DND-41 (cell line): Measurements from ENCODE around the gene SFXN5.
"Not testable (repeated sequence)": the region's sequence is repeated elsewhere in the genome, so short reads cannot be mapped to it uniquely, and the experiment has no call there.

Source experiments
- ATAC-seq: fragments of 200-7000 bp; cut with Tn5 transposase; 3 replicates; pipeline ENCODE4 v1.9.1; 2021; ENCODE audit warnings: low read depth; ENCODE audit not compliant: insufficient read depth
- DNase-seq: peaks from one replicate; pipeline ENCODE4 v3.0.0-alpha.2; 2020
- H2AFZ ChIP-seq: 2 replicates; pipeline ENCODE4 v1.6.0; 2012; ENCODE audit warnings: low read depth, low read length
- H3K27ac ChIP-seq: 2 replicates; pipeline ENCODE4 v1.5.1; 2012; ENCODE audit warnings: low read length, inconsistent platforms
- H3K27me3 ChIP-seq: fragments of 200-600 bp; sonication (generic); 2 replicates; pipeline ENCODE4 v1.6.0; 2012; ENCODE audit warnings: low read length, mild to moderate bottlenecking, inconsistent platforms; ENCODE audit not compliant: insufficient read depth, poor library complexity
- H3K36me3 ChIP-seq: 2 replicates; pipeline ENCODE4 v1.5.1; 2012; ENCODE audit warnings: low read length, inconsistent platforms; ENCODE audit not compliant: insufficient read depth
- H3K4me1 ChIP-seq: 2 replicates; pipeline ENCODE4 v1.5.1; 2012; ENCODE audit warnings: mild to moderate bottlenecking, low read length; ENCODE audit not compliant: insufficient read depth
- H3K4me2 ChIP-seq: 2 replicates; pipeline ENCODE4 v1.6.0; 2012; ENCODE audit warnings: mild to moderate bottlenecking, moderate library complexity, low read length, inconsistent platforms; ENCODE audit not compliant: insufficient read depth
- H3K4me3 ChIP-seq, 2 experiments: fragments of 200-600 bp in 1 of 2; shearing (Covaris generic) in 1 of 2; 2 replicates each; pipeline ENCODE4 v1.5.1; 2012 to 2016; ENCODE audit warnings: inconsistent platforms in 2 of 2, low read length in 2 of 2, mild to moderate bottlenecking in 2 of 2, low read depth in 1 of 2, moderate library complexity in 1 of 2
- H3K79me2 ChIP-seq: 2 replicates; pipeline ENCODE4 v1.6.0; 2012; ENCODE audit warnings: low read length, inconsistent platforms; ENCODE audit not compliant: insufficient read depth
- H3K9ac ChIP-seq: 2 replicates; pipeline ENCODE4 v1.6.0; 2012; ENCODE audit warnings: low read depth, mild to moderate bottlenecking, inconsistent platforms, low read length, moderate library complexity
- H3K9me3 ChIP-seq: 2 replicates; pipeline ENCODE4 v1.5.1; 2012; ENCODE audit warnings: low read length, moderate library complexity, mild to moderate bottlenecking, inconsistent platforms; ENCODE audit not compliant: insufficient read depth, severe bottlenecking
- H4K20me1 ChIP-seq: 2 replicates; pipeline ENCODE4 v1.6.0; 2012; ENCODE audit warnings: low read length; ENCODE audit not compliant: insufficient read depth
- EZH2 ChIP-seq: IDR thresholded peaks from 3 replicates; pipeline ENCODE4 v1.6.1; 2012; ENCODE audit warnings: borderline replicate concordance, low read depth, mild to moderate bottlenecking, moderate library complexity, low read length, inconsistent platforms; ENCODE audit not compliant: severe bottlenecking
- TF ChIP-seq, protein P1 (sequence below): IDR thresholded peaks from 2 replicates; pipeline ENCODE4 v1.5.1; 2012; ENCODE audit warnings: borderline replicate concordance, low read length, moderate library complexity, mild to moderate bottlenecking; ENCODE audit not compliant: poor library complexity, severe bottlenecking; ENCODE audit errors: extremely low read depth

The SFXN5 gene

DNA sequence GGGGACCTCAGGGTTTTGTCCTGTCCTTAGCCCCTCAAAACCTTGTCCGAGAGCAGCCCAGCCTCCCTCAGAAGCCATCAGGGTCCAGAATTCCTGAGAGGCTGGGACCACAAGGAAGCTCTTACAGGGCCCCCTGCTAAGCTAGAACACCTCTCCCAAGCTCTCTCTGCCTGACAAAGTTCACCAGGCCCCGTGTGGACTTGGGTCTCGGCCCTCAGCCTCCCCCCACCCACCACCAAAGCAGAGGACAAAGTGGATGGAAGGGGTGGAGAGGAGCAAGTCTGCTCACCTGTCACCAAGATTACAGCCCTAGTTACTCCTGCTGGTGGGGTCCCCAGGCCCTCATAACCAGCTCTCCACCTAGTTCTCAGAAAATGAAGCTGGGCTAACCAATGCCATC, 24.4 kb upstream of the SFXN5 start:
- peaks cover 24% of the 10 kb centered on the region for H3K27me3 ChIP-seq
- DNase-seq (no peak), ATAC-seq (no peak)
- no peaks in the 10 kb centered on the region for H3K9me3 ChIP-seq
- no peak overlapping the region for H3K4me2 ChIP-seq
- H4K20me1 ChIP-seq, result no peaks in the 10 kb centered on the region
- H3K4me1 ChIP-seq, result no peaks in the 10 kb centered on the region
- H3K27ac ChIP-seq, result no peak overlapping the region
- TF ChIP-seq, protein P1, sequence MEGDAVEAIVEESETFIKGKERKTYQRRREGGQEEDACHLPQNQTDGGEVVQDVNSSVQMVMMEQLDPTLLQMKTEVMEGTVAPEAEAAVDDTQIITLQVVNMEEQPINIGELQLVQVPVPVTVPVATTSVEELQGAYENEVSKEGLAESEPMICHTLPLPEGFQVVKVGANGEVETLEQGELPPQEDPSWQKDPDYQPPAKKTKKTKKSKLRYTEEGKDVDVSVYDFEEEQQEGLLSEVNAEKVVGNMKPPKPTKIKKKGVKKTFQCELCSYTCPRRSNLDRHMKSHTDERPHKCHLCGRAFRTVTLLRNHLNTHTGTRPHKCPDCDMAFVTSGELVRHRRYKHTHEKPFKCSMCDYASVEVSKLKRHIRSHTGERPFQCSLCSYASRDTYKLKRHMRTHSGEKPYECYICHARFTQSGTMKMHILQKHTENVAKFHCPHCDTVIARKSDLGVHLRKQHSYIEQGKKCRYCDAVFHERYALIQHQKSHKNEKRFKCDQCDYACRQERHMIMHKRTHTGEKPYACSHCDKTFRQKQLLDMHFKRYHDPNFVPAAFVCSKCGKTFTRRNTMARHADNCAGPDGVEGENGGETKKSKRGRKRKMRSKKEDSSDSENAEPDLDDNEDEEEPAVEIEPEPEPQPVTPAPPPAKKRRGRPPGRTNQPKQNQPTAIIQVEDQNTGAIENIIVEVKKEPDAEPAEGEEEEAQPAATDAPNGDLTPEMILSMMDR, result no peak
- TF ChIP-seq EZH2, result no peak
- H3K79me2 ChIP-seq, result no peaks in the 10 kb centered on the region
- H3K36me3 ChIP-seq, result no peaks in the 10 kb centered on the region
- H3K4me3 ChIP-seq, result no peak overlapping the region
- no peak overlapping the region for H3K9ac ChIP-seq
- no peak overlapping the region for H2AFZ ChIP-seq

- not testable (repeated sequence) for DNase-seq, H3K9me3 ChIP-seq, ATAC-seq, H2AFZ ChIP-seq, H3K79me2 ChIP-seq, H3K36me3 ChIP-seq, H4K20me1 ChIP-seq, H3K4me3 ChIP-seq, H3K4me2 ChIP-seq, H3K27ac ChIP-seq, H3K4me1 ChIP-seq, H3K9ac ChIP-seq
- peaks cover 25% of the 10 kb centered on the region for H3K27me3 ChIP-seq
Observed at GRCh38 chr2:73093601-73094218, 22.2 kb upstream of the SFXN5 start.

DNA sequence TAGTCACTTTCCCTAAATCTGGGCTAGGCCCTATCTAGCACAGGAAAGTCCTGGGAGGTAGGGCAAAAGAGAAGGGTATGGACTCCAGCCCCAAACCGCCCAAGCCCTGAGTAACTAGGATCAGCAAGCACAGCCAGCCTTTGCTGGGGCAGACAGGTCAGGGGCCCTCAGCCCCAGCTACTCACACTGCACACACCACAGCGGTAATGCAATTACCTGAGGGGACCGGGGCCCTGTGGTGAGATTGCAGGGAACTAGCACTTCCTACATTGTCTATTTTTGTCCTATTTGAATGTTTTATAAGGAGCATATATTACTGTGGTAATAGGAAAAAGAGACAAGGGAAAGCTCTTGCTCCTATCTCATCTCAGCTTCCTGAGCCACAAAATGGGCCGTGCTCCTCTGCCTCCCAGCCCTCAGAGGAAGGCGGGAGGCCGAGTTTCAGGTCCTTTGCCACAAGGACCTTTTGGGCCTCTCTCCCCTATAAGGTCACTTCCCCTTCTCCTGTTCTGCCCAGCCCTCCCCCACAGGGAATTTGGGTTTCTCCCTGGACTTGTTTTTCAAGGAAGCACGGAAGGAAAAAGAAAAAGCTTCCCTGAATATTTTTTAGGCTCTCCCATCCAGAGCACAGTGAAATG, 20.8 kb upstream of the SFXN5 start:
- no peaks in the 10 kb centered on the region for H4K20me1 ChIP-seq
- H3K9ac ChIP-seq, result no peak overlapping the region
- H3K4me3 ChIP-seq, result no peak overlapping the region
- peaks cover 21% of the 10 kb centered on the region for H3K27me3 ChIP-seq
- no peaks in the 10 kb centered on the region for H3K79me2 ChIP-seq
- DNase-seq, result no peak
- H3K9me3 ChIP-seq, result no peaks in the 10 kb centered on the region
- ATAC-seq, result no peak
- H3K4me1 ChIP-seq, result no peaks in the 10 kb centered on the region
- no peak for TF ChIP-seq EZH2
- no peaks in the 10 kb centered on the region for H3K36me3 ChIP-seq
- H2AFZ ChIP-seq, result no peak overlapping the region
- H3K4me2 ChIP-seq, result no peak overlapping the region
- no peak overlapping the region for H3K27ac ChIP-seq

DNA sequence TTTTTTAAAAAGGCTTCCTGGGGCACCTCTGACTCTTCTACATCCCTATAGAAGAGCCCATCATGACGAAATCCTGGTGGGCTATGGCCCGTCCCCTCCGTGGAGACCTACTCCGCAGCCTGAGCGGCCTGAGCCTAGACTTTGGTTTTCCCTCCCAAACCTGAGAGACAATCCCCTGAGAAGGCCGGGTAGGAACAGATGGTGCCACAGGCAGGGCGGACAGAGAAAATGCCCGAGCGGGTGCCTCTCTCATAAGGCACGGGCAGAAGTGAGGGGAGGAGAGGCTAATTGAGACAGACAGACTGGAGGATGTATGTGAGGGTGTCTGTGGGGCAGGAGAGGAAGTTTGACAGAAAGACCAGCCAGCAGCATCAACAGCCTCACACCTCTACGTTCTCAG, 20.2 kb upstream of the SFXN5 start:
- no peak overlapping the region for H2AFZ ChIP-seq
- H3K4me2 ChIP-seq, result no peak overlapping the region
- H3K4me3 ChIP-seq, result no peak overlapping the region
- H3K79me2 ChIP-seq, result no peaks in the 10 kb centered on the region
- no peaks in the 10 kb centered on the region for H3K9me3 ChIP-seq
- no peaks in the 10 kb centered on the region for H4K20me1 ChIP-seq
- peaks cover 19% of the 10 kb centered on the region for H3K27me3 ChIP-seq
- H3K4me1 ChIP-seq, result no peaks in the 10 kb centered on the region
- H3K27ac ChIP-seq, result no peak overlapping the region
- no peak overlapping the region for H3K9ac ChIP-seq
- DNase-seq (no peak), ATAC-seq (no peak)
- TF ChIP-seq, protein P1, result no peak
- H3K36me3 ChIP-seq, result no peaks in the 10 kb centered on the region
